Measurements from ENCODE around the gene ALG2.

ALG2 gene

GRCh38 chr9:99173570-99174504 is 47.9 kb downstream of the ALG2 start:
- CTCF ChIA-PET: no interaction called here
- DNase-seq (ENCODE audit: low spot score): no peak
- H3K27ac ChIP-seq: no peak overlapping the region
- no peak for TF ChIP-seq CTCF (conservative IDR thresholded peaks at IDR 0.05; ENCODE audit: low read depth)
- POLR2A ChIA-PET (ENCODE audit: low non-redundant PET): no interaction called here

DNA sequence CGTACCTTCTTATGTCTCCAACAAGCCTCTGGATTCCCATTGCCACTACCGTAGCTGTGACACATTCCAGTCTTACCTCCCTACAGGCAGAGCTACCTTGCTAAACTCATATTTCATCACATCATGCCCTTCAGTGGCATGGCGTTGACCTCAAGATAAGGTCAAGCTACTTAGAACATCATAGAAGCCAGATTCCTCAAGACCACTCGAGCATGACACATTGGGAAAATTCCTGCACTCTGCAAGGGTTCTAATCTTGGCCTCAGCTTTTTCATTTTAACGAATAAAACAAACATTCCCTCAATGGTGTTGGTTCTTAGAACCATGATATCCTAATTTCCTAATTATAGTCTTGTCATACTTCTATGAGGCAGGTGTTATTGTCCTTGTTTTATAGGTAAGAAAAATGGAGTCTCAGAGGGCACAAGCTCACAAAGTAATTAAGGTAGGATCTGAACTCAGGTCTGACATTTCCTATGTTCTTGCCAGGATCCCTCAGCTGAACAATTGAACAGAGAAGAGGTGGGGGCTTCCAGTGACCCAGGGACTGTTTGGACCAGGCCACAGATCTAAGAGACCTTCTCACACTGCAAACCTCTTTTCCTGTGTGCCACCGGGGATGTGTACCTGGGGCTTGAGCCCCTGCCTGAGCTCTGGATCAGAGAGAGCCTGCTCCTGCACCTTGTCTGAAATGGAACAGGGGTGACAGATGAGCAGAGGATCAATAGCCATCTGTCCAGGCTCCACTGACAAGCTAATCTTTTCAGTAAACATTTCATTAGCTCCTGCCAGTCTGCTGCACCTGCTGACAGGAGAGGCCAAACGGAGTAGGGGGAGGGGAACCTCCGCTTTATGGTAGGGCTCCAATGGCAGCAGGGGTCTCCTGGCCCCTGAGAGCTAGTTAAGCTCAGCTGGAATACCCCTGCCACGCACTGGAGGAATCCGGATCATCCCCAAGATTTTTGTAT is 49.3 kb downstream of the ALG2 start:
- ChIA-PET POLR2A (ENCODE audit: low non-redundant PET) (no interaction called here), CTCF (interaction anchor here (0.5 to 1.3 kb wide), 3 partner anchors 11 to 1150 kb away, joined by 3 to 6 read pairs (median 3); no protein-coding TSS in a partner anchor)
- TF ChIP-seq CTCF (conservative IDR thresholded peaks at IDR 0.05; ENCODE audit: low read depth): no peak
- no peak for DNase-seq (ENCODE audit: low spot score)
- no peak overlapping the region for H3K27ac ChIP-seq

DNA sequence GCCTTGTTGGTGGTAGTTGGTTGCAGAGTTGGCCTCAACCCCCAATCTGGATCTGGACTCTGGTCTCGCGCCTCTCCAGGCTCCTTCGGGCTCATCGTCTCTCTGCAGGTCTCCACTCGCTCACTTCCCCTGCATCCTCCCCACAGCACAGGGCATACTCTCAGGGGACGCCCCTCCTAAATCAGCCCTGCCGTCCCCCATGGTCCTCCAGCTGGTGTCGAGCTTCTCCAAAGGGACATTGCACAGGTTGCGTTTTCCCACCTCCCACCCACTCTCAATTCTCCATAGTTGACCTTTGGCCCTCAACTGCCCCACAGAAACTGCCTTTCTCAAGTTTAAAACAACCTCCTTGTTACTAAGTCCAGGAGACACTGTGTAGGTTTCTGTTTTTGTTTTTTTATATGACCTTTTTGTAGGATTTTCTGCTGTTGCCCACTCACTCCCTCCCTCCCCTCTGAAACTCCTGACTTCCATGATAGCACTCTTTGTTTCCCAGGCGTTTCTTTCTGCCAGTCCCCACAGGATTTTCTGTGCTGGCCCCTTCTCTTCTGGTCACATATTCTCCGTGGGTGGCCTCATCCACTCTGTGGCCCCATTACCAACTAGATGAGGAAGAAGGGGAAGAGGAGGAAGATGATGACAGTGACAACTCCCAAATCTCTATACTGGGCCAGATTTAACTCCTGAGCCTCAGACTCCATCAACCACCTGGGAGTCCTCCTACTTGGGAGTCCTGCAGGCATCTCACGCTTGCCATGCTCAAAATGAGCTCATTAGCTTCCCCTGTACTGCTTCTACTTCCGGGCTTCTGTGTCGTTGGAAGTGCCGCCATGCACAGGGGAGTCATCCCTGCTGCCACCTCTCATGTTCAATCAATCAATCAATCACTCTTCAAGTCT is 50.3 kb downstream of the ALG2 start:
- ChIA-PET POLR2A (ENCODE audit: low non-redundant PET) (no interaction called here), CTCF (interaction anchor here (1.3 kb wide), 1 partner anchor 11 kb away, joined by 3 read pairs; no protein-coding TSS in a partner anchor)
- DNase-seq (ENCODE audit: low spot score): no peak
- no peak overlapping the region for H3K27ac ChIP-seq
- no peak for TF ChIP-seq CTCF (conservative IDR thresholded peaks at IDR 0.05; ENCODE audit: low read depth)

DNA sequence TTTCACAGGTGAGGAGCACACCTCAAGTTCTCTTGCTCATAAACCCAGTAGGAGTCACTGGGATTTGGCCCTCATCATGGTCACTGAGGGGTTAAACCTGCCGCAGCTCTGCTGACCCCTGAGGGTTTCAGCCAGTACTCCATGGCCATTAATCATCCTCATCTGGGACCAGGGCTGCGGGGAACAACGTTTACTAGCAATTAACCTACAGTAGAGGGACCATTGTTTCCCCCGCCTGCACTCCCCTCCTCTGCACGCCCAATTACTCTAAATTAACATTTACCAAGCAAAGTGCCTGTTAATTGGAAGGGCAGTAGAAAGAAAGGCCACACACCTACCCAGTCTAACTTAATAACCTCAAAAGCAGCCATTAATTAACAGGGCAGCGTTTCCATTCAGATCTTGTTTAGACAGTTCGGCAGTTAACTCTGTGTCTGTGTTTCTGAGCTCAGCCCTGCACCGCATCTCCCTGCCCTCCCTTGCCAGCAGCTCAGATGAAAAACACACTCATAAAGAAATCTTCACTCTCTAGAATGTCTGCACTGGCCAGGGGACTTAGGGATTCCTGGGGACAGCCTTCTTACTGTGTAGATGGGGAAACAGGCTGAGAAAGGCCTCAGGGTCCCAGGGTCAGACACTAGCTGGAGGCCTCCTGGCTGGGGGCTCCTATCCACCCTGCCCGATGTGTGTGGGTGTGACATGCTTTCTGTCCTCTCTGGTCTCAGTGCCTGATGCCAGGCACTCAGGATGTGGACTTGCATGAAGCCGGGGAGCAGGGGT is 51.6 kb downstream of the ALG2 start:
- TF ChIP-seq CTCF (conservative IDR thresholded peaks at IDR 0.05; ENCODE audit: low read depth): no peak
- ChIA-PET POLR2A (ENCODE audit: low non-redundant PET) (no interaction called here), CTCF (no interaction called here)
- no peak for DNase-seq (ENCODE audit: low spot score)
- no peak overlapping the region for H3K27ac ChIP-seq

- CTCF ChIA-PET: interaction anchor here (0.6 to 0.8 kb wide), 2 partner anchors 16 to 55 kb away, joined by 3 to 4 read pairs; no protein-coding TSS in a partner anchor
- POLR2A ChIA-PET (ENCODE audit: low non-redundant PET): no interaction called here
- TF ChIP-seq CTCF (conservative IDR thresholded peaks at IDR 0.05; ENCODE audit: low read depth): no peak
- H3K27ac ChIP-seq: no peak overlapping the region
- no peak for DNase-seq (ENCODE audit: low spot score)
These were observed 52.7 kb downstream of the ALG2 start for GRCh38 chr9:99169086-99169485.
